ENCODE data around the gene FADS1. TPM values are rescaled to one million over a fixed set of nuclear protein-coding genes. Genes with fewer than 3 reads are reported as not detected.

Gene FADS1
- total and polyA plus RNA-seq, 2 experiments from 2014 or later, result 74.9 to 119 TPM

DNA sequence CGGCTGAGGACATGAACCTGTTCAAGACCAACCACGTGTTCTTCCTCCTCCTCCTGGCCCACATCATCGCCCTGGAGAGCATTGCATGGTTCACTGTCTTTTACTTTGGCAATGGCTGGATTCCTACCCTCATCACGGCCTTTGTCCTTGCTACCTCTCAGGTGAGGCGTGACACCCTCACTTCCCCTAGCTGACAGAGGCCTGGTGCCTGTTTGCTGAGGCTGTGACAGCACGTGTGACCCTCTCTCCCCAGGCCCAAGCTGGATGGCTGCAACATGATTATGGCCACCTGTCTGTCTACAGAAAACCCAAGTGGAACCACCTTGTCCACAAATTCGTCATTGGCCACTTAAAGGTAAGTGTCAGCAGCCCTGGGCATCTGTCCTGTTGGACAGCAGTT, 23.6 kb upstream of the FADS1 start:
- H3K36me3 Mint-ChIP-seq (ENCODE audit: low read depth), result peaks cover 94% of the 10 kb centered on the region

DNA sequence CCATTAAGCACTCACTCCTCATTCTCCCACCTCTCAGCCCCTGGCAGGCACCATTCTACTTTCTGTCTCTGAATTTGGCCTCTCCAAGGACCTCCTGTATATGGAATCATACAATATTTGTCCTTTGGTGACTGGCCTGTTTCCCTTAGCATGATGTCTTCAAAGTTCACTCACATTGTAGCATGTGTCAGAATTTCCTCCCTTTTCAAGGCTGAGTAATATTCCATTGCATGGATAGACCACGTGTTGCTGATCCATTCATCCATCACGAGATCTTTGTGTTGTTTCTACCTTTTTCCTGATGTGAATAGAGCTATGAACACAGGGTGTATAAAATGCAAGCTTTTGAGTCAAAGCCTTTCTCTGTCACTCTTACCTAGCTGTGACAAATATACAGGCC, 22.9 kb upstream of the FADS1 start:
- Histone ChIP-seq H3K4me1 (ENCODE audit: insufficient read depth) (peaks cover 13% of the 10 kb centered on the region), H3K27ac (ENCODE audit: low read depth) (no peak overlapping the region), H3K36me3 (ENCODE audit: insufficient read depth) (peaks cover 60% of the 10 kb centered on the region), H3K4me2 (no peak overlapping the region), H3K9me2 (ENCODE audit: insufficient read depth) (no peaks in the 10 kb centered on the region), H3K79me2 (replicated peaks; ENCODE audit: insufficient read depth) (peaks cover 56% of the 10 kb centered on the region), H3K27me3 (ENCODE audit: insufficient read depth) (no peaks in the 10 kb centered on the region), H3K4me3 (no peak overlapping the region), H3F3A (replicated peaks; ENCODE audit: low read depth) (peaks cover 26% of the 10 kb centered on the region; the same call in 1 of the 2 replicates), H2AFZ (no peak overlapping the region), H4K20me1 (replicated peaks; ENCODE audit: insufficient read depth) (peaks cover 47% of the 10 kb centered on the region)
- Mint-ChIP-seq H3K4me1 (peaks cover 18% of the 10 kb centered on the region), H3K36me3 (ENCODE audit: low read depth) (peaks cover 87% of the 10 kb centered on the region), H3K27me3 (ENCODE audit: insufficient read depth, low read depth, poor library complexity) (peaks cover 12% of the 10 kb centered on the region), H3K27ac (no peak overlapping the region), H3K9me3 (no peaks in the 10 kb centered on the region), H3K4me3 (no peak overlapping the region)
- TF ChIP-seq, protein P1, sequence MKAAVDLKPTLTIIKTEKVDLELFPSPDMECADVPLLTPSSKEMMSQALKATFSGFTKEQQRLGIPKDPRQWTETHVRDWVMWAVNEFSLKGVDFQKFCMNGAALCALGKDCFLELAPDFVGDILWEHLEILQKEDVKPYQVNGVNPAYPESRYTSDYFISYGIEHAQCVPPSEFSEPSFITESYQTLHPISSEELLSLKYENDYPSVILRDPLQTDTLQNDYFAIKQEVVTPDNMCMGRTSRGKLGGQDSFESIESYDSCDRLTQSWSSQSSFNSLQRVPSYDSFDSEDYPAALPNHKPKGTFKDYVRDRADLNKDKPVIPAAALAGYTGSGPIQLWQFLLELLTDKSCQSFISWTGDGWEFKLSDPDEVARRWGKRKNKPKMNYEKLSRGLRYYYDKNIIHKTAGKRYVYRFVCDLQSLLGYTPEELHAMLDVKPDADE (IDR thresholded peaks at IDR 0.05), result no peak
- TF ChIP-seq STAT1 (IDR thresholded peaks at IDR 0.05; ENCODE audit: unreplicated experiment) (no peak), CREB1 (CRISPR knock-in tag; IDR thresholded peaks at IDR 0.05; ENCODE audit: low read depth) (no peak), EZH2phosphoT487 (IDR thresholded peaks at IDR 0.05; ENCODE audit: unreplicated experiment) (no peak), ZNF331 (CRISPR knock-in tag; IDR thresholded peaks at IDR 0.05; ENCODE audit: low read depth) (no peak), NANOG (IDR thresholded peaks at IDR 0.05; ENCODE audit: borderline replicate concordance) (no peak), JUNB (IDR thresholded peaks at IDR 0.05; ENCODE audit: unreplicated experiment) (no peak)
- TF ChIP-seq, protein P2, sequence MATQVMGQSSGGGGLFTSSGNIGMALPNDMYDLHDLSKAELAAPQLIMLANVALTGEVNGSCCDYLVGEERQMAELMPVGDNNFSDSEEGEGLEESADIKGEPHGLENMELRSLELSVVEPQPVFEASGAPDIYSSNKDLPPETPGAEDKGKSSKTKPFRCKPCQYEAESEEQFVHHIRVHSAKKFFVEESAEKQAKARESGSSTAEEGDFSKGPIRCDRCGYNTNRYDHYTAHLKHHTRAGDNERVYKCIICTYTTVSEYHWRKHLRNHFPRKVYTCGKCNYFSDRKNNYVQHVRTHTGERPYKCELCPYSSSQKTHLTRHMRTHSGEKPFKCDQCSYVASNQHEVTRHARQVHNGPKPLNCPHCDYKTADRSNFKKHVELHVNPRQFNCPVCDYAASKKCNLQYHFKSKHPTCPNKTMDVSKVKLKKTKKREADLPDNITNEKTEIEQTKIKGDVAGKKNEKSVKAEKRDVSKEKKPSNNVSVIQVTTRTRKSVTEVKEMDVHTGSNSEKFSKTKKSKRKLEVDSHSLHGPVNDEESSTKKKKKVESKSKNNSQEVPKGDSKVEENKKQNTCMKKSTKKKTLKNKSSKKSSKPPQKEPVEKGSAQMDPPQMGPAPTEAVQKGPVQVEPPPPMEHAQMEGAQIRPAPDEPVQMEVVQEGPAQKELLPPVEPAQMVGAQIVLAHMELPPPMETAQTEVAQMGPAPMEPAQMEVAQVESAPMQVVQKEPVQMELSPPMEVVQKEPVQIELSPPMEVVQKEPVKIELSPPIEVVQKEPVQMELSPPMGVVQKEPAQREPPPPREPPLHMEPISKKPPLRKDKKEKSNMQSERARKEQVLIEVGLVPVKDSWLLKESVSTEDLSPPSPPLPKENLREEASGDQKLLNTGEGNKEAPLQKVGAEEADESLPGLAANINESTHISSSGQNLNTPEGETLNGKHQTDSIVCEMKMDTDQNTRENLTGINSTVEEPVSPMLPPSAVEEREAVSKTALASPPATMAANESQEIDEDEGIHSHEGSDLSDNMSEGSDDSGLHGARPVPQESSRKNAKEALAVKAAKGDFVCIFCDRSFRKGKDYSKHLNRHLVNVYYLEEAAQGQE (IDR thresholded peaks at IDR 0.05; ENCODE audit: unreplicated experiment), result no peak
- ATAC-seq (no peak), DNase-seq (ENCODE audit: low spot score) (no peak)

More for the DNA sequence above, 23.6 kb upstream of the FADS1 start:
- peaks cover 10% of the 10 kb centered on the region for H3K27me3 Mint-ChIP-seq (ENCODE audit: insufficient read depth, low read depth, poor library complexity)
- H2AFZ ChIP-seq, result no peak overlapping the region
- H3K4me1 ChIP-seq (ENCODE audit: insufficient read depth), result peaks cover 8% of the 10 kb centered on the region; the same call in 1 of the 2 replicates
- H3K9me3 Mint-ChIP-seq, result no peaks in the 10 kb centered on the region
- DNase-seq (ENCODE audit: low spot score) (no peak), ATAC-seq (no peak)
- no peak overlapping the region for H3K4me3 ChIP-seq
- TF ChIP-seq, protein P3, sequence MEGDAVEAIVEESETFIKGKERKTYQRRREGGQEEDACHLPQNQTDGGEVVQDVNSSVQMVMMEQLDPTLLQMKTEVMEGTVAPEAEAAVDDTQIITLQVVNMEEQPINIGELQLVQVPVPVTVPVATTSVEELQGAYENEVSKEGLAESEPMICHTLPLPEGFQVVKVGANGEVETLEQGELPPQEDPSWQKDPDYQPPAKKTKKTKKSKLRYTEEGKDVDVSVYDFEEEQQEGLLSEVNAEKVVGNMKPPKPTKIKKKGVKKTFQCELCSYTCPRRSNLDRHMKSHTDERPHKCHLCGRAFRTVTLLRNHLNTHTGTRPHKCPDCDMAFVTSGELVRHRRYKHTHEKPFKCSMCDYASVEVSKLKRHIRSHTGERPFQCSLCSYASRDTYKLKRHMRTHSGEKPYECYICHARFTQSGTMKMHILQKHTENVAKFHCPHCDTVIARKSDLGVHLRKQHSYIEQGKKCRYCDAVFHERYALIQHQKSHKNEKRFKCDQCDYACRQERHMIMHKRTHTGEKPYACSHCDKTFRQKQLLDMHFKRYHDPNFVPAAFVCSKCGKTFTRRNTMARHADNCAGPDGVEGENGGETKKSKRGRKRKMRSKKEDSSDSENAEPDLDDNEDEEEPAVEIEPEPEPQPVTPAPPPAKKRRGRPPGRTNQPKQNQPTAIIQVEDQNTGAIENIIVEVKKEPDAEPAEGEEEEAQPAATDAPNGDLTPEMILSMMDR (conservative IDR thresholded peaks at IDR 0.05; ENCODE audit: low read depth in 2 of 2), result no peak
- no peaks in the 10 kb centered on the region for H3K9me2 ChIP-seq (ENCODE audit: insufficient read depth)
- H3K27ac Mint-ChIP-seq, result no peak overlapping the region
- H3K79me2 ChIP-seq (replicated peaks; ENCODE audit: insufficient read depth), result peaks cover 51% of the 10 kb centered on the region
- H3K4me3 Mint-ChIP-seq, result no peak overlapping the region
- H4K20me1 ChIP-seq (replicated peaks; ENCODE audit: insufficient read depth), result peaks cover 47% of the 10 kb centered on the region
- H3K4me1 Mint-ChIP-seq, result peaks cover 15% of the 10 kb centered on the region
- peaks cover 64% of the 10 kb centered on the region for H3K36me3 ChIP-seq (ENCODE audit: insufficient read depth)
- H3K4me2 ChIP-seq, result no peak overlapping the region
- H3F3A ChIP-seq (replicated peaks; ENCODE audit: low read depth), result peaks cover 26% of the 10 kb centered on the region; the same call in 1 of the 2 replicates
- no peak overlapping the region for H3K27ac ChIP-seq (ENCODE audit: low read depth)
- H3K27me3 ChIP-seq (ENCODE audit: insufficient read depth), result no peaks in the 10 kb centered on the region
